Activated CD4-positive, alpha-beta T cell treated with anti-CD3 and anti-CD28 coated beads, Interleukin-2, amount 50 U/mL, for 4 hours (primary cell): Measurements from ENCODE around the gene ZNF419.

ENCODE experiments used
- DNase-seq, 2 experiments: peaks; one replicate each; pipeline ENCODE4 v3.0.0-alpha.2; 2020

ZNF419 gene

DNA sequence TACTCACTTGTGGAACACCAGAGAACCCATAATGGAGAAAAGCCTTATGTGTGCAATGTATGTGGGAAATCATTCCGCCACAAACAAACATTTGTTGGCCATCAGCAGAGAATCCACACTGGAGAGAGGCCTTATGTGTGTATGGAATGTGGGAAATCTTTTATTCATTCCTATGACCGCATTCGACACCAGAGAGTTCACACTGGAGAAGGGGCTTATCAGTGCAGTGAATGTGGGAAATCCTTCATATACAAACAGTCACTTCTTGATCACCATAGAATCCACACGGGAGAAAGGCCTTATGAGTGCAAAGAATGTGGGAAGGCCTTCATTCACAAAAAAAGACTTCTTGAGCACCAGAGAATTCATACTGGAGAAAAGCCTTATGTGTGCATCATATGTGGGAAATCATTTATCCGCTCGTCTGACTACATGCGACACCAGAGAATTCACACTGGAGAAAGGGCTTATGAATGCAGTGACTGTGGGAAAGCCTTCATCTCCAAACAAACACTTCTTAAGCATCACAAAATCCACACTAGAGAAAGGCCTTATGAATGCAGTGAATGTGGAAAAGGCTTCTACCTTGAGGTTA lies 50.5 kb downstream of the ZNF419 start:
- DNase-seq = no peak
